CMK (cell line): Measurements from ENCODE around the gene GPC5.
A peak's percentile ranks its signal among the peaks of the same experiment; 100 is the strongest.

Experiments
- DNase-seq: peaks from one replicate; pipeline ENCODE4 v3.0.0-alpha.2; 2010; ENCODE audit warnings: low read depth

GPC5 gene

GRCh38 chr13:92017737-92018136 lies 619.3 kb downstream of the GPC5 start:
- DNase-seq: no peak

DNA sequence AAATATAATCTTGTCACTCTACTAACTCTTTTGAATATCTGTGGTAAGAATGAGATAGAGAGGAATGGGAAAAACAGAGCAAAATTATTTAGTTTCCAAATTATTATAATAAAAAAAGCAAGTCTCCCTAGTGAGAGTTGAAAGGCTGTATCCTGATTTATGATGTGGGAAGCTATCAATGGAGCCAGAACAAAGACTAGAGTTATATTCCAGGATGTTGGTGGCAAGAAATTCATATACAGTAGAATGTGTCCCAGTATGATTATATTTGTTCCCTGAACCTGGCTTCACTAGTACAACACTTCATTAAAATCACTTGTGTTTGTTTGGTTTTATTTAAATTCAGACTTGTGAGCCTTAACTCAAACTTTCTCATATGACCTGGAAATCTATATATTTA lies 630.3 kb downstream of the GPC5 start:
- DNase-seq: no peak

DNA sequence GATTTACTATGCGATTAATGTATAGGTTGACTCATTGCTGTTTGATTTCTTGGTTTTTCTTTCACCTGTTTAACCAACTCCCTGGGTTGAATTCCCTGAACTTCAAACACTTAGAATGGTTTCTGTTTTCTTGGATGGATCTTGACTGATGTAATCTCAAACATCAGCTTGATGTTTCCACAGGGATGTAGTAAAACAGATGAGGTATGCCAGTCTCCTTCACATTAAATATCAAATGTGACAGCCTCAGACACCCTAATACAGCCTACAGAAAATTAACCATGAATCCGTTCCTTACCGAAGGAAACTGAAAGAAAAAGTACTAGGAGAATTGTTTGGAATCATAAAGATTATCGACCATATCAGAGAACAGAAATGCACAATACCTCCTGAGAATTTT lies 631.2 kb downstream of the GPC5 start:
- no peak for DNase-seq

- no peak for DNase-seq
Measured at GRCh38 chr13:92038905-92039304, 640.5 kb downstream of the GPC5 start.

DNA sequence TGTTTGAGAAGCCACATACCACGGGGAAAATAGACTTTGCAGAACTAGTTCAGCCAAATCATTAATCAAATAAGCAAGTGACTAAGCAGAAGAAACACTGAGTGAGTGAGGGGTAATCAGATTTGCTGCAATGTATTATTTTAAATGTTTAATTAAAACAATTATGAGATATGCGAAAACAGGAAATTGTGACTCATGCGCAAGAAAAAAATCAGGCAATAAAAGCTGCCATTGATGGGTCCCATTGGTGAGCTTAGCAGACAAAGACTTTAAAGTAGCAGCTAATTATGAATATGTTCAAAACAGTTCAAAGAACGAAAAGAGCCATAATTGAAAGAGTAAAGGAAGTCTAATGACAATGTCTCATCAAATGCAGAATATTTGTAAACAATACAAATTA lies 644.1 kb downstream of the GPC5 start:
- no peak for DNase-seq

DNA sequence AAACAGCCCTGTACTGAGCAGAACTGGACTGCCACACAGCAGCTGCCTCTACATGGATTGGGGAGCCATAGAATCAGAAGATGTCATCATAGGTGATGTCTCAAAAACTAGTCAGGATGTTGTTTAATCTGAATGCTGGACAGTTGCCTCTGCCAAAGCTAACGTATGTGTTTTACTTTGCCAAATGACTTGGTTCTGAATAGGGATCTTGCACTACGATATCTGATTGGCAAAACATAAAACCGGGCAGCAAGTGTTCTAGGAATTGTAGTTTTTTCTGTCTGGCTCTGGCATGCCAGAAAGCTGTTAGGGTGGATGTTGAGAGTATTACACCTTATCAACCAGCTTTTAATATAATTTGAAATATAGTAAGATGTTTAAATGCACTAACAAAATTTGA lies 645.9 kb downstream of the GPC5 start:
- DNase-seq: no peak

GRCh38 chr13:92054389-92054788 lies 656.0 kb downstream of the GPC5 start:
- no peak for DNase-seq

DNA sequence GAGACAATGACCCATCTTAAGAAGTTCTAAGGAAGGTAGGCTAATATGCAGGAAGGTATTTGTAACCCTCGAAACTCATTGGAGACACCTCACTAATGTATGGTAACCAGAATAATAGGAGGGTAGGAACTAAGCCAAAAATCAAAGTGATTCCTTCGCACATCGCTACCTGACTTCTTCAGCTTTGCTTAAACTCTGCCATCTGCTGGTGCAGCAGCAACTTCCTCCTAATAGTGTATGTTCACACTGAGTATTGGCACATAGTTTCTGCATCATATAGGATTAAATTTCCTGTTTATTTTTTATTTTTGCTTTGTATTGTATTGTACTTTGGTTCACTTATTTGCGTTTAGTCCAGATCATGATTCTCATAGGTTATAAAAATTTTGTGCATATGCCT lies 676.2 kb downstream of the GPC5 start:
- DNase-seq: no peak

- DNase-seq: no peak
Measured at GRCh38 chr13:92097337-92097903, 699.0 kb downstream of the GPC5 start.

GRCh38 chr13:92101801-92102200 lies 703.4 kb downstream of the GPC5 start:
- DNase-seq: no peak

DNA sequence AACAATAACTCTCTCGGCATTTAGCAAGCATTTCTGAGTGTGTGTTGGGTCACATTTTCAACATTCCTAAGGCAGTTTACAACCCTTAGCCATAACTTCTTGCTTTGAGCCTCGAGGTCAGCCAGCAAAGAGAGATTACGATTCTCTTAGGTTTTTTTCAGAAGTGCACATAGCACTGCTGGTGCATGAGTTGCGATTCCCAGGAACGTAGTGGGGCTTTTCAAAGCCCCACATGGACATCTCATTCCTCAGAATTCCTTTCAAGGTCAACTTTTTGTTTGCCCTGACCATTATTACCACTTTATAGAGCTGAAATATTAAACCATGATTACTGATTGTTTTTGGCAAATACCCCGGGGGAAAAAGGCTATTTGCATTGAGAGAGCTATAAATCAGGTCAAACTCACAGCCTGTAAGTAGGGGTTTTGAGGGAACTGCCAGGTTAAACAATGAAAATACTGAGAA lies 705.3 kb downstream of the GPC5 start:
- DNase-seq: no peak

GRCh38 chr13:92122186-92122853 lies 723.9 kb downstream of the GPC5 start:
- DNase-seq: no peak

DNA sequence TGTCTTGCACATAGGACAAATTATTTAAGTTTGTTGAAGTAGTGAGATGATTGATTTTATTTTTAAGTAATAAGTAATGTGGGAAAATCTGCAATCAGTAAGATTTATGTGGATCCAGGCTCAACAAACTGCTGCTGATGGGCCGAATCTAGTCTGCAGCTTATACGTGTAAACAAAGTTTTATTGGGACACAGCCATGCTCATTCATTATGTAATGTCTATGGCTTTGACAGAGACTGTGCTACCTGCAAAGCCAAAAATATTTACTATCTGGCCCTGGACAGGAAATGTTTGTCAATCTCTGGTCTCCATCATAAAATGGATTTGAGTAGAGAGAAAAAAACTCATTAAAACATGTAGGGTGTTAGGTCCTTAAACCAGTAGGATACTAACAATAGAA lies 728.0 kb downstream of the GPC5 start:
- no peak for DNase-seq

DNA sequence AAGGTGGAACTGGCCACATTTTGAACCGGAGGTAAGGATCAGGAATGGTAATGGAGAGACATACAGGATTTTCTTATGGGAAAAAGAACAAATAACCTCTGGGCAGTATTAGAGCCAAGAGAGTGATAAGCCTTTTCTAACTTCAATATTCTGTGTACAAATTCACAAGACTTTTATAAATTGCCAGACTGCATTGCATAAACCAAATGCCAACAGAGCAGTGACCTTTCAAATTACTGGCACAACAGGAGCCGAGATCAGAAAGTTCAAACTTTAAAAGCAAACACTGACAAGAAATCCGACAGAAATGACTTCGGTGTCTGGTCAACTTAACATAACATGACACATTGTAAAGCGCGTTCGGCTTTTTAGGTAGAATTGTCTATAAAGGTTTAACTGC lies 737.1 kb downstream of the GPC5 start:
- DNase-seq: no peak

DNA sequence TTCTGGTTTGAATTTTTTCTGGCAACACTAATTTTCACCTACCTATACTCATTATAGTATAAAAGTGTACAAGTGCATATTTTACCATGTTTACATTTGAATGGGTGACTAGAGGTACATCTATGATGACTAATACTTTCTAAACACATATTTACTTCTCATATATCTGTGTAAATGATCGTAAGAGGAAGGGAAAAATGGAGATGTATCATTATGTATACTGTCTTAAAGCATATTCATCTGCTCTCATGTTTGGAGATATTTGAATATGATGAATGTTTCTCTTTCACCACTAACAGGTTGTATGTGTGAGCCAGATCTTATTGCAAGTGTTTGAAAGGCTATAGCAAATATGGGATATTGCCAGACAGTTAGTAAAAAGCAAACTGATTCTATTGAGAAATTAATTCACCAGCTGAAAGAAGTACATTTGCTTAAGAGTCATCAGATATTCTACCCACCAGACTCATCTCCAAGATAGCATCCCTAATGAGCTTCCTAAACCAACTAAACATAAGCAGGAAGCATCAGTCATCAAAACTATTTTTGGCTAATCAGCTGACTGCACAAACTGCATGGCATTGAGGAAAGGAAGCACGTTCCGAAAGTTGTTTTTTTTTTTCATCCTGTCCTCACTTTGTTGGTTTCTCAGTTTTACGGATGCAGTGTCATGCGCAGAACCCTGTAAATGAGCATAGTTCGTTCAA lies 738.2 kb downstream of the GPC5 start:
- DNase-seq: no peak

- DNase-seq: no peak
Measured at GRCh38 chr13:92137520-92137919, 739.1 kb downstream of the GPC5 start.

GRCh38 chr13:92143766-92144165 lies 745.3 kb downstream of the GPC5 start:
- no peak for DNase-seq

- no peak for DNase-seq
Measured at GRCh38 chr13:92150606-92151005, 752.2 kb downstream of the GPC5 start.

DNA sequence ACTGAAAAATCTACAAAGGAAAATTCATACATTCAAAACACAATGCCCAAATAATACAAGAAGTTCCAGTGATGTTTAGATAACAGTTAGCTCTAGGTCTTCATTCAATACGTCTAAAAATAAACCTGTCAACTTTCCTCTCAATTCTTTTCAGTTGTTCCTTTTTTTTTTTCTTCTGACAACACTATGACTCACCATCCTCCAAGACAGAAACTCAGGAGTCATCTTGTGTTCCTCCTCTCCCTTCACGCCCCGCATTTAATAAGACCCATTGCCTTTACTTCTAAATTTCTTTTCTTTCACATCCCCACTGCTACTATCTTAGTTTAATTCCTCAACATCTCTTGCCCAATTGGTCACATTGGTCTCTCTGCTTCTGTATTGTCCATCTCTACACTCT lies 759.9 kb downstream of the GPC5 start:
- no peak for DNase-seq

DNA sequence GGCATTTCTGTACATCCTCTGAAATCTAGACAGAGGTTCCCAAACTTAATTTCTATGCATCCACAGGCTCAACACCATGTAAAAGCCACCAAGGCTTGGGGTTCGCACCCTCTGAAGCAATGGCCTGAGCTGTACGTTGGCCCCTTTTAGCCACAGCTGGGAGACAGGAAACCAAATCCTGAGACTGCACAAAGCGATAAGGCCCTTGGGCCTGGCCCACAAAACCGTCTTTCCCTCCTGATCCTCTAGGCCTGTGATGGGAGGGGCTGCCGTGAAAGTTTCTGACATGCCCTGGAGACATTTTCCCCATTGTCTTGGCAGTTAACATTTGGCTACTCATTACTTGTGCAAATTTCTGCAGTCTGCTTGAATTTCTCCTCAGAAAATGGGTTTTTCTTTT lies 766.4 kb downstream of the GPC5 start:
- peak; percentile 93 for DNase-seq

- no peak for DNase-seq
Measured at GRCh38 chr13:92172191-92172590, 773.8 kb downstream of the GPC5 start.

- no peak for DNase-seq
Measured at GRCh38 chr13:92173254-92173653, 774.8 kb downstream of the GPC5 start.

DNA sequence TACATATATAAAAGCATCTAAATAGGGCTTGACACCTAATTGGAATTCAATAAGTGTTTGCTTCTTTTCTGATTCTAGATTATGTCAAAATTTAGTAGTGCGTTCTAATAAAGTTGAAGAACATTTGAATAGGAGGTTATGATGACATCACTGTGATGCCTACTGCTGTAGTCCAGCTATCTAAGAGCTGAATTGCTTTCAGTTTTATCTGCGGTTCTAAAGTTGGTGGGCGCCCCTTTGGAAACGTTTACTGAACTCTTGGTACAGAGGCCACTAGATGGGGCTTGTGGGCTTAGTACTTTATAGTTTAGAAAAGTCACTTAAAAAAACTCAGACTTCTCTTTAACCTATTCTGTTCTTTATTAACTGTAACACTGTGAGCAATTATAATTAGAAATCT lies 776.9 kb downstream of the GPC5 start:
- peak; percentile 73 for DNase-seq

GRCh38 chr13:92177966-92178365 lies 779.5 kb downstream of the GPC5 start:
- no peak for DNase-seq
